GM19467 (cell line): ENCODE results near the gene ENO2.

ENCODE experiments used
- ATAC-seq: cut with Tn5 transposase; IDR thresholded peaks from one replicate; pipeline ENCODE4 v1.9.1; 2021; ENCODE audit warnings: mild to moderate bottlenecking, moderate library complexity; ENCODE audit not compliant: unreplicated experiment

Gene ENO2

GRCh38 chr12:6929466-6930452 lies 15.4 kb downstream of the ENO2 start:
- ATAC-seq, result no peak

DNA sequence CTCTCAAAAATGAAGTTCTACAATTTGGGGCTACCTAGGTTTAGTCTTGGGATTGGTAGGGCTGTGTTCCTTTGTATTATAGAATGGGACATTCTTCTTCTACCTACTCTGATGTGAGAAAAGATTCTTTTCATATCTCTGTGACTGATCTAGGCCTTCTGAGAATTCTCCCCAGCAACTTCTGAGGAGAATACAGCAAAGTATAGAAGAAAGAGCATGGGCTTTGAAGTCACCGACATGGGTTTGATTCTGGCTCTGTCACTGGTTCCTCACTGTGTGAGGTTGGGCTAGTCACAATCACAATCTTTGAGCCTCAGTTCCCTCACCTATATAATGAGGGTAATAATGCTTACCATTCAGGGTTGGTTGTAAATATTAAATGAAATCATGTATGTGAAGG lies 18.4 kb downstream of the ENO2 start:
- no peak for ATAC-seq

- ATAC-seq, result no peak
These were observed 19.7 kb downstream of the ENO2 start for GRCh38 chr12:6934110-6934509.

GRCh38 chr12:6935371-6936193 lies 21.2 kb downstream of the ENO2 start:
- no peak for ATAC-seq

- ATAC-seq, result no peak
These were observed 21.8 kb downstream of the ENO2 start for GRCh38 chr12:6936194-6936635.

DNA sequence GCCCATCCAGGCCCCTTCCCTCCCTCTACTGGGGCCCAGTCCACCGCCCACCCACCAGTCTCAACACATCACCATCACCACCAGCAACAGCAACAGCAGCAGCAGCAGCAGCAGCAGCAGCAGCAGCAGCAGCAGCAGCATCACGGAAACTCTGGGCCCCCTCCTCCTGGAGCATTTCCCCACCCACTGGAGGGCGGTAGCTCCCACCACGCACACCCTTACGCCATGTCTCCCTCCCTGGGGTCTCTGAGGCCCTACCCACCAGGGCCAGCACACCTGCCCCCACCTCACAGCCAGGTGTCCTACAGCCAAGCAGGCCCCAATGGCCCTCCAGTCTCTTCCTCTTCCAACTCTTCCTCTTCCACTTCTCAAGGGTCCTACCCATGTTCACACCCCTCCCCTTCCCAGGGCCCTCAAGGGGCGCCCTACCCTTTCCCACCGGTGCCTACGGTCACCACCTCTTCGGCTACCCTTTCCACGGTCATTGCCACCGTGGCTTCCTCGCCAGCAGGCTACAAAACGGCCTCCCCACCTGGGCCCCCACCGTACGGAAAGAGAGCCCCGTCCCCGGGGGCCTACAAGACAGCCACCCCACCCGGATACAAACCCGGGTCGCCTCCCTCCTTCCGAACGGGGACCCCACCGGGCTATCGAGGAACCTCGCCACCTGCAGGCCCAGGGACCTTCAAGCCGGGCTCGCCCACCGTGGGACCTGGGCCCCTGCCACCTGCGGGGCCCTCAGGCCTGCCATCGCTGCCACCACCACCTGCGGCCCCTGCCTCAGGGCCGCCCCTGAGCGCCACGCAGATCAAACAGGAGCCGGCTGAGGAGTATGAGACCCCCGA lies 22.5 kb downstream of the ENO2 start:
- peak; percentile 7 for ATAC-seq

DNA sequence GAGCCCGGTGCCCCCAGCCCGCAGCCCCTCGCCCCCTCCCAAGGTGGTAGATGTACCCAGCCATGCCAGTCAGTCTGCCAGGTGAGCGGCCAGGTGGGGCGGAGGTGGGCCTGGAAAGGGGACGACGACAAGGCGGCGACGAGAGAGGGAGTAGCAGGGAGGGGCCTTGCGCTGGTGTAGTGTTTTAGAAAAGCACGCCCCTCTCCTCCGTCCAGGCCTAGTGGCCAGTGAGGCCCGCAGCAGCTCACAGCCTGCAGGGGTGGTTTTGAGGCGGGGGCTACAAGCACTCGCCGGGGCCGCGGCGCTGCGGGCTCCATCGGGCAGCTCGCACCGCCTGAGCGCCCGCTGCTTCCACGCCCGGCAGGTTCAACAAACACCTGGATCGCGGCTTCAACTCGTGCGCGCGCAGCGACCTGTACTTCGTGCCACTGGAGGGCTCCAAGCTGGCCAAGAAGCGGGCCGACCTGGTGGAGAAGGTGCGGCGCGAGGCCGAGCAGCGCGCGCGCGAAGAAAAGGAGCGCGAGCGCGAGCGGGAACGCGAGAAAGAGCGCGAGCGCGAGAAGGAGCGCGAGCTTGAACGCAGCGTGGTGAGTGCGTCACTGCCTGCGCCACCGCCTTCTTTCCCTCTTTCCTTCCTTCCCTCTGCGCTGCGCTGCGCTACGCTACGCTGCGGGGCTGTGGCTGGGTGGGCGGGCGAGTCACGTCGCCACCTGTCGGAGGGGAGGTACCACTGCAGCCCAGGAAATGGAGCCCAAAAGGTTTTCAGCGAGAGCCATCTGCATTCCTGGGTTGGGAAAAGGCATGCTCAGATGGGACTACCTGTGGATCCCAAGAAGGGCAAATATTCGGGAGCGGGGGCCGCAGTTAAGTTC lies 23.3 kb downstream of the ENO2 start:
- ATAC-seq, result peak; percentile 77

DNA sequence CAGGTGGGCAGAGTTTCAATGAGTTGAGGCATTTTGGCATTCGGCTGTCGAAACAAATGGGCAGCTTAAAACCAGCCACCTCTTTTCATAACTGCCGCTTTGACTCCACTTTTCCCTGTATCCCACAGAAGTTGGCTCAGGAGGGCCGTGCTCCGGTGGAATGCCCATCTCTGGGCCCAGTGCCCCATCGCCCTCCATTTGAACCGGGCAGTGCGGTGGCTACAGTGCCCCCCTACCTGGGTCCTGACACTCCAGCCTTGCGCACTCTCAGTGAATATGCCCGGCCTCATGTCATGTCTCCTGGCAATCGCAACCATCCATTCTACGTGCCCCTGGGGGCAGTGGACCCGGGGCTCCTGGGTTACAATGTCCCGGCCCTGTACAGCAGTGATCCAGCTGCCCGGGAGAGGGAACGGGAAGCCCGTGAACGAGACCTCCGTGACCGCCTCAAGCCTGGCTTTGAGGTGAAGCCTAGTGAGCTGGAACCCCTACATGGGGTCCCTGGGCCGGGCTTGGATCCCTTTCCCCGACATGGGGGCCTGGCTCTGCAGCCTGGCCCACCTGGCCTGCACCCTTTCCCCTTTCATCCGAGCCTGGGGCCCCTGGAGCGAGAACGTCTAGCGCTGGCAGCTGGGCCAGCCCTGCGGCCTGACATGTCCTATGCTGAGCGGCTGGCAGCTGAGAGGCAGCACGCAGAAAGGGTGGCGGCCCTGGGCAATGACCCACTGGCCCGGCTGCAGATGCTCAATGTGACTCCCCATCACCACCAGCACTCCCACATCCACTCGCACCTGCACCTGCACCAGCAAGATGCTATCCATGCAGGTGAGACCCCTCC lies 24.2 kb downstream of the ENO2 start:
- no peak for ATAC-seq

GRCh38 chr12:6939191-6939540 lies 24.8 kb downstream of the ENO2 start:
- no peak for ATAC-seq

- ATAC-seq, result no peak
These were observed 26.9 kb downstream of the ENO2 start for GRCh38 chr12:6941267-6941666.

GRCh38 chr12:6941782-6942181 lies 27.4 kb downstream of the ENO2 start:
- no peak for ATAC-seq

DNA sequence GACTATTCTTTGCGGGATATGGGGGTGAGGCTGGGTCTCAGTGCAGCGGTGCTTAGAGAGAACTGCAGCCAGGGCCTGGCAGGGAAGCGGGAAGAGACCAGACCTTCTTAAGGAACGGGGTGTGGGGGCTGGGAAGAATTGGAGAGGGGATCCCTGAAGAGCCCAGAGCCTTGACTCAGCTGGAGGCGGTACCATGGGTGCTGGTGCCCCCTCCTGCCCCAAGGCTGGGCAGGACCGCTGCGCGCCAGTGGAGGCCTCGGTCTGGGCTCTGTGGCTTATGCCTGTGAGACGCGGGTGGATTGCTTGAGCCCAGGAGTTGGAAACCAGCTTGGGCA lies 27.9 kb downstream of the ENO2 start:
- no peak for ATAC-seq

GRCh38 chr12:6943389-6943721 lies 29.0 kb downstream of the ENO2 start:
- peak; percentile 18 for ATAC-seq

DNA sequence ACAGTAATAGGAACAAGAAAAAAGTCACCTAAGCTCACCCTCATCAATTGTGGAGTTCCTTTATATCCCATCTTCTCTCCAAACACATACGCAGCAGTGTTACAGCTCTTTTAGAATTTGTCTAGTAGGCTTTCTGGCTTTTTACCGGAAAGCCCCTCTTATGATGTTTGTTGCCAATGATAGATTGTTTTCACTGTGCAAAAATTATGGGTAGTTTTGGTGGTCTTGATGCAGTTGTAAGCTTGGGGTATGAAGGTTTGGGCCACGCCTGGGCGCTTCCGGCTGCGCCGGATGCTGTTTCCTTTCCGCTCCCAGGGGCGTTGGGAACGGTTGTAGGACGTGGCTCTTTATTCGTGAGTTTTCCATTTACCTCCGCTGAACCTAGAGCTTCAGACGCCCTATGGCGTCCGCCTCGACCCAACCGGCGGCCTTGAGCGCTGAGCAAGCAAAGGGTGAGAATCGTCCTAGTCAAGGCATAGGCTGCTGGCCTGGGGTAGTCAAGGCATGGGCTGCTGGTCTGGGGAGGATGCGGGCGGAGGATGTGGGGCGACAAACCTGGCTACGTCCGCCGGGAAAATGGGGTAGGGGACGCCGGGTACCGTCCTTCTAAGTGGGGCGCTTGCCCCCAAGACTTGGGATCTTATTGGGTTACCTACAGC lies 29.5 kb downstream of the ENO2 start, which contains the start of the genes C12orf57 and RNU7-1:
TSS of gene C12orf57 (plus strand) at position 301 of the 659 bp plus-strand sequence. CDS start at position 401, 100 bp downstream.
TSS of gene RNU7-1 (plus strand) at position 95 of the 659 bp plus-strand sequence.
- ATAC-seq, result peak; percentile 28

DNA sequence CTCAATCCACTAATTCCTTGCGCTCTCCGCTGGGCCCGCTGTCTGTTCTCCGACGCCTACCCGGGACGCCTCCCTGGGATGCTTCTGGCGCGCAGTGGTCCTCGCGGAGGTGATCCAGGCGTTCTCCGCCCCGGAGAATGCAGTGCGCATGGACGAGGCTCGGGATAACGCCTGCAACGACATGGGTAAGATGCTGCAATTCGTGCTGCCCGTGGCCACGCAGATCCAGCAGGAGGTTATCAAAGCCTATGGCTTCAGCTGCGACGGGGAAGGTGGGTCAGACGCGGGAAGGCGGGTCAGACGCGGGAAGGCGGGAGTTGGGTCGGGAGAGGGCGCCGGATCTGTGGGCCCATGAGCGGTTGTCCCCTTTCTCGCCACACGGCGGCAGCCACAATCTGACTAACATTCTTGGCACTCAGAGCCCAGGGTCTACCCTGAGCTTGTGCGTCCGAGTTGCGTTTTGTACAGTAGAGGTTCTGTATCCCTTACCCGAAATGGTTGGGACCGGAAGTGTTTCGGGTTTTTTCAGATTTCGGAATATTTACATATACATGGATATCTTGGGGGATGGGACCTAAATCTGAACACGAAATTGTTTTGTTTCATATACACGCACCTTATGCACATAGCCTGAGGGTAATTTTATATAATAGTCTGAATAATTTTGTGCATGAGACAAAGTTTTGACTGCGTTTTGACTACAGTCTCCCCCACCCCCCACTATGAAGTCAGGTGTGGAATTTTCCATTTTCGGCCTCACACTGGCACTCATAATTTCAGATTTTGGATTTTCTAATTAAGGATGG lies 30.2 kb downstream of the ENO2 start:
- ATAC-seq, result peak; percentile 28

- no peak for ATAC-seq
These were observed 31.2 kb downstream of the ENO2 start for GRCh38 chr12:6945613-6946012.

GRCh38 chr12:6946033-6946919 lies 31.9 kb downstream of the ENO2 start:
- ATAC-seq, result peak; percentile 26
